GM12878 (cell line): ENCODE measurements around the gene GTF2IRD1. TPM values are rescaled to one million over a fixed set of nuclear protein-coding genes. Genes with fewer than 3 reads are reported as not detected.
A peak's percentile ranks its signal among the peaks of the same experiment; 100 is the strongest.

ENCODE experiments used
- ATAC-seq: fragments of 200-7000 bp; cut with Tn5 transposase; 3 replicates; pipeline ENCODE4 v1.9.1; 2020; ENCODE audit warnings: mild to moderate bottlenecking, moderate library complexity
- BruUV-seq: library from RNA; stranded (reverse); fragments of 400-500 nt; replicated peaks from 2 replicates; lab custom pipeline; 2021; lab: Mats Ljungman, UMichigan
- CTCF ChIA-PET: fragments of 300-600 bp; sonication (Branson Sonifier 250); formaldehyde crosslinking; extraction: SDS; loops from one replicate; lab custom pipeline; 2021; ENCODE audit warnings: inconsistent platforms; lab: Yijun Ruan, JAX
- POLR2A ChIA-PET: fragments of 350-600 bp; formaldehyde crosslinking; extraction: SDS; loops from one replicate; lab custom pipeline; 2021; ENCODE audit warnings: inconsistent platforms; lab: Charles Lee
- RAD21 ChIA-PET: fragments of 300-600 bp; sonication (Branson Sonifier 250); formaldehyde crosslinking; loops from one replicate; lab custom pipeline; 2023; ENCODE audit warnings: antibody characterized with exemption; ENCODE audit not compliant: unreplicated experiment; lab: Charles Lee
- SMC1A ChIA-PET: fragments of 300-600 bp; sonication (Branson Sonifier 250); formaldehyde crosslinking; loops from one replicate; lab custom pipeline; 2023; ENCODE audit not compliant: unreplicated experiment, uncharacterized antibody; lab: Charles Lee
- DNase-seq: peaks from one replicate; pipeline ENCODE4 v3.0.0-alpha.2; 2011; ENCODE audit warnings: low read depth, low spot score
- FAIRE-seq: peaks from 3 replicates; lab custom pipeline; 2011; peaks lifted over from hg19 to GRCh38; lab: Jason Lieb, UNC
- H2AFZ ChIP-seq: 2 replicates; pipeline ENCODE4 v1.6.0; 2011; ENCODE audit warnings: low read depth, low read length, control low read depth; ENCODE audit not compliant: control insufficient read depth
- H3K27ac ChIP-seq: 2 replicates; pipeline ENCODE4 v1.5.1; 2011; ENCODE audit warnings: control low read depth; ENCODE audit not compliant: control insufficient read depth, insufficient read depth
- H3K27me3 ChIP-seq, 2 experiments: replicated peaks in 1 of 2; 2 replicates each; pipeline versions ENCODE4 v1.6.0 to v1.6.1; 2011; ENCODE audit warnings: low read length in 1 of 2; ENCODE audit not compliant: control insufficient read depth in 2 of 2, insufficient read depth in 2 of 2
- H3K36me3 ChIP-seq, 2 experiments: 2 replicates each; pipeline ENCODE4 v1.5.1; 2011; ENCODE audit warnings: low read length in 1 of 2; ENCODE audit not compliant: control insufficient read depth in 2 of 2, insufficient read depth in 2 of 2
- H3K4me1 ChIP-seq: 2 replicates; pipeline ENCODE4 v1.6.1; 2011; ENCODE audit warnings: mild to moderate bottlenecking, low read length, moderate library complexity, mixed read lengths; ENCODE audit not compliant: control insufficient read depth, insufficient read depth
- H3K4me2 ChIP-seq: 2 replicates; pipeline ENCODE4 v1.6.0; 2011; ENCODE audit warnings: control low read depth; ENCODE audit not compliant: control insufficient read depth, insufficient read depth
- H3K4me3 ChIP-seq: fragments of 200-600 bp; sonication (generic); 2 replicates; pipeline ENCODE4 v1.5.1; 2016
- H3K79me2 ChIP-seq: 2 replicates; pipeline ENCODE4 v1.6.0; 2011; ENCODE audit warnings: low read length; ENCODE audit not compliant: control insufficient read depth, insufficient read depth
- H3K9ac ChIP-seq: 2 replicates; pipeline ENCODE4 v1.8.0; 2011; ENCODE audit warnings: low read length, control low read depth, mixed read lengths; ENCODE audit not compliant: control insufficient read depth, insufficient read depth
- H3K9me3 ChIP-seq: replicated peaks from 3 replicates; pipeline ENCODE4 v1.5.1; 2011; ENCODE audit warnings: mild to moderate bottlenecking, low read length; ENCODE audit not compliant: control insufficient read depth, insufficient read depth
- H4K20me1 ChIP-seq: 2 replicates; pipeline ENCODE4 v1.6.0; 2011; ENCODE audit not compliant: control insufficient read depth, insufficient read depth
- BMI1 ChIP-seq: fragments of 450-650 bp; IDR thresholded peaks from 2 replicates; pipeline ENCODE4 v1.6.1; 2016; ENCODE audit warnings: mild to moderate bottlenecking, moderate library complexity, borderline replicate concordance
- NRF1 ChIP-seq: conservative IDR thresholded peaks from 2 replicates; pipeline ENCODE4 v1.6.1; 2011; ENCODE audit warnings: mild to moderate bottlenecking, low read depth, low read length, improper control_type of control experiment
- WGBS: methylation state at CpG from one replicate; pipeline ENCODE4 v1.1.6; 2016; ENCODE audit warnings: low lambda C conversion rate; ENCODE audit not compliant: insufficient replicate concordance, insufficient coverage; ENCODE audit errors: missing lambda C conversion rate; 5-methylcytosine and 5-hydroxymethylcytosine counted together
- in situ Hi-C: fragments of 300-500 bp; cut with MboI; formaldehyde crosslinking; loops from 9 replicates; pipeline ENCODE4 v1.14.3; 2018; ENCODE audit warnings: mixed read lengths
- intact Hi-C: fragments of 100-400 bp; cut with micrococcal nuclease; formaldehyde crosslinking; loops from one replicate; pipeline ENCODE4 v1.14.2; 2022; ENCODE audit not compliant: unreplicated experiment
- polyA plus RNA-seq, 11 experiments: library from polyadenylated mRNA; depleted of rRNA in 4 of 11; unstranded in 6 of 11; stranded (reverse) in 5 of 11; fragments of >200 nt; fragmentation: Nextera tagmentation in 4 of 11; fragmentation: Illumina TruSeq in 1 of 11; extraction: Ambion mirVana in 4 of 11; extraction: Trizol in 1 of 11; gene quantifications; 1 replicate in 1 of 11; 2 replicates in 10 of 11; pipeline versions ENCODE4 v1.2.1 to v1.2.3, GENCODE V29; 2011 to 2016; ENCODE audit warnings: inconsistent platforms in 2 of 11, missing spikeins in 2 of 11, low read depth in 1 of 11
- total RNA-seq, 4 experiments: library from RNA; depleted of rRNA in 3 of 4; stranded (reverse); fragments of >200 nt in 3 of 4; fragmentation: Illumina TruSeq in 1 of 4; extraction: Trizol in 1 of 4; gene quantifications; 2 replicates each; pipeline versions ENCODE4 v1.2.1 to v1.2.3, GENCODE V29; 2013 to 2021
- TF ChIP-seq, protein P1 (sequence below): fragments of 450-650 bp; formaldehyde crosslinking; IDR thresholded peaks from 2 replicates; pipeline ENCODE4 v1.5.0; 2022; ENCODE audit warnings: mild to moderate bottlenecking, missing genetic modification characterization
- TF ChIP-seq, protein P2 (sequence below): IDR thresholded peaks from 2 replicates; pipeline ENCODE4 v1.6.1; 2011; ENCODE audit warnings: low read depth, low read length, improper control_type of control experiment, borderline replicate concordance

GTF2IRD1 gene
- total and polyA plus RNA-seq, 10 of the 15 experiments (the other 5 are each of a cell fraction or from before 2014, with no cell fraction given) = 0.48 to 3.0 (median 1.3) TPM

DNA sequence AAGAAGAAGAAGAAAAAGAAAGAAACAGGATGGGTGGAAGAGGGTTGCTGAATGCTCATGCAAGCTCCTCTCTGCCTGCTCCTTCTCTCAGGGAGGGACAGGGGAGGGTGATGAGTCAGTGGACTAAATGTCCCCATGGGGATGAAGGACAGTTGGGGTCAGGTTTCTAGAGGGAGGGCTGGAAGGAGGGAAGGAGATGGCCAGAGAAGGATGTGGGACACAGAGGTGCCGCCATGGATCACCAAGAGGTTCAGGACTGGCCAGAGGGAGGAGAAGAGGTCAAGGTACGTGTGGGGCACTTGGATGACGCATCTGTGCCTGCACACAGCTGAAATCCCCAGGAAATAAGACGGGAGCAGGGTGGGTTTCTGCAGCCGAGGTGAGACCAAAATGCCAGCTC lies 115.0 kb downstream of the GTF2IRD1 start (continued):
- TF ChIP-seq, protein P1, sequence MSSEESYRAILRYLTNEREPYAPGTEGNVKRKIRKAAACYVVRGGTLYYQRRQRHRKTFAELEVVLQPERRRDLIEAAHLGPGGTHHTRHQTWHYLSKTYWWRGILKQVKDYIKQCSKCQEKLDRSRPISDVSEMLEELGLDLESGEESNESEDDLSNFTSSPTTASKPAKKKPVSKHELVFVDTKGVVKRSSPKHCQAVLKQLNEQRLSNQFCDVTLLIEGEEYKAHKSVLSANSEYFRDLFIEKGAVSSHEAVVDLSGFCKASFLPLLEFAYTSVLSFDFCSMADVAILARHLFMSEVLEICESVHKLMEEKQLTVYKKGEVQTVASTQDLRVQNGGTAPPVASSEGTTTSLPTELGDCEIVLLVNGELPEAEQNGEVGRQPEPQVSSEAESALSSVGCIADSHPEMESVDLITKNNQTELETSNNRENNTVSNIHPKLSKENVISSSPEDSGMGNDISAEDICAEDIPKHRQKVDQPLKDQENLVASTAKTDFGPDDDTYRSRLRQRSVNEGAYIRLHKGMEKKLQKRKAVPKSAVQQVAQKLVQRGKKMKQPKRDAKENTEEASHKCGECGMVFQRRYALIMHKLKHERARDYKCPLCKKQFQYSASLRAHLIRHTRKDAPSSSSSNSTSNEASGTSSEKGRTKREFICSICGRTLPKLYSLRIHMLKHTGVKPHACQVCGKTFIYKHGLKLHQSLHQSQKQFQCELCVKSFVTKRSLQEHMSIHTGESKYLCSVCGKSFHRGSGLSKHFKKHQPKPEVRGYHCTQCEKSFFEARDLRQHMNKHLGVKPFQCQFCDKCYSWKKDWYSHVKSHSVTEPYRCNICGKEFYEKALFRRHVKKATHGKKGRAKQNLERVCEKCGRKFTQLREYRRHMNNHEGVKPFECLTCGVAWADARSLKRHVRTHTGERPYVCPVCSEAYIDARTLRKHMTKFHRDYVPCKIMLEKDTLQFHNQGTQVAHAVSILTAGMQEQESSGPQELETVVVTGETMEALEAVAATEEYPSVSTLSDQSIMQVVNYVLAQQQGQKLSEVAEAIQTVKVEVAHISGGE (CRISPR knock-in tag) = no peak
- no peak for TF ChIP-seq NRF1

DNA sequence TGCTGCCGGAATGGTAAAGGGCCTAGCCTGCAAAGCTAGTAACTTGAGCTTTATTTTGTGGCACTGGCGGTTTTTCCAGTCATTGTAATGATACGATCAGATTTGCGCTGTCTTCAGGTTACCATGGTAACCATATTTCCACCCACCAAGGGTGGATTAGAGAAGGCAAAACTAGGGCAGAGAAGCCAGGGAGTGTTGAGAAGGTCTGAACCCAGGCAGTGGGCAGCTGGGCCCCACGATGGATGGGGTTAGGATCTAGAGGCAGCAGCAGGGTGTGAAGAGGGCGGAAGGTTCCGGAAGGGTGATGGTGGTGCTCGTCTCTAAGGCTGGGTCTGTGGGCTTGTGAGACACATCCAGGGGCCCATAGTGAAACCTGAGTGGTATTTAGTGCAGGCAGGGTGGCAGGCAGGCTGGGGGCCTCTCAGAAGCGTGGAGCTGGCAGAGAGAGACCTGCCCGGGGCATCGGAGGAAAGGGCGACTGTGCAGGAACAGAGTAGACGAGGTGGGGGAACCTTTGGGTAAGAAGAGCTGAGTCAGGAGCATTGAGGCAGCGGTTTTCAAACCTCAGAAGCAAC lies 115.9 kb downstream of the GTF2IRD1 start:
- Histone ChIP-seq H3K36me3 (no peaks in the 10 kb centered on the region), H3K4me2 (no peak overlapping the region), H3K4me3 (no peak overlapping the region), H3K9me3 (no peaks in the 10 kb centered on the region), H3K9ac (no peak overlapping the region), H4K20me1 (no peaks in the 10 kb centered on the region), H3K27me3 (no peaks in the 10 kb centered on the region), H3K4me1 (no peaks in the 10 kb centered on the region), H3K27ac (no peak overlapping the region), H3K79me2 (no peaks in the 10 kb centered on the region), H2AFZ (no peak overlapping the region)
- ChIA-PET SMC1A (interaction anchor here (0.7 to 1.4 kb wide), 3 partner anchors 9 to 18 kb away, joined by 3 read pairs; no protein-coding TSS in a partner anchor), RAD21 (no interaction called here), POLR2A (interaction anchor here (0.6 kb wide), 1 partner anchor 218 kb away, joined by 3 read pairs; no protein-coding TSS in a partner anchor), CTCF (interaction anchor here (1.1 to 7.8 kb wide), 3 partner anchors 16 to 150 kb away, joined by 4 to 70 read pairs (median 11); no protein-coding TSS in a partner anchor)
- ATAC-seq = no peak
- BruUV-seq = no TSS peak
- no peak for DNase-seq
- TF ChIP-seq, protein P2, sequence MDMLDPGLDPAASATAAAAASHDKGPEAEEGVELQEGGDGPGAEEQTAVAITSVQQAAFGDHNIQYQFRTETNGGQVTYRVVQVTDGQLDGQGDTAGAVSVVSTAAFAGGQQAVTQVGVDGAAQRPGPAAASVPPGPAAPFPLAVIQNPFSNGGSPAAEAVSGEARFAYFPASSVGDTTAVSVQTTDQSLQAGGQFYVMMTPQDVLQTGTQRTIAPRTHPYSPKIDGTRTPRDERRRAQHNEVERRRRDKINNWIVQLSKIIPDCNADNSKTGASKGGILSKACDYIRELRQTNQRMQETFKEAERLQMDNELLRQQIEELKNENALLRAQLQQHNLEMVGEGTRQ = no peak
- peak; percentile 69; the same call in 1 of the 2 replicates for TF ChIP-seq BMI1
- FAIRE-seq = no peak
- intact Hi-C loops = no loop called here
- in situ Hi-C loops = loop anchor here (25.0 kb wide), 1 partner anchor 132 kb away; no protein-coding TSS in a partner anchor
- WGBS = 67% methylated on average over 14 of the region's 14 CpGs
